GM13977 (cell line): ENCODE data around the gene WBP2.

Experiments
- DNase-seq: peaks from one replicate; pipeline ENCODE4 v3.0.0; 2012; ENCODE audit warnings: low spot score
- CTCF ChIP-seq: IDR thresholded peaks from 2 replicates; pipeline ENCODE4 v1.5.1; 2012; ENCODE audit warnings: mild to moderate bottlenecking, control low read depth; ENCODE audit not compliant: insufficient read depth; ENCODE audit errors: extremely low read depth, missing control alignments
- in situ Hi-C: fragments of 300-500 bp; cut with MboI; formaldehyde crosslinking; loops from one replicate; pipeline ENCODE4 v1.12.0; 2022; ENCODE audit warnings: low sequenced_read_pairs, low pct_unique_long_range_greater_than_20kb, mixed read lengths, inconsistent platforms; ENCODE audit not compliant: unreplicated experiment

The WBP2 gene

DNA sequence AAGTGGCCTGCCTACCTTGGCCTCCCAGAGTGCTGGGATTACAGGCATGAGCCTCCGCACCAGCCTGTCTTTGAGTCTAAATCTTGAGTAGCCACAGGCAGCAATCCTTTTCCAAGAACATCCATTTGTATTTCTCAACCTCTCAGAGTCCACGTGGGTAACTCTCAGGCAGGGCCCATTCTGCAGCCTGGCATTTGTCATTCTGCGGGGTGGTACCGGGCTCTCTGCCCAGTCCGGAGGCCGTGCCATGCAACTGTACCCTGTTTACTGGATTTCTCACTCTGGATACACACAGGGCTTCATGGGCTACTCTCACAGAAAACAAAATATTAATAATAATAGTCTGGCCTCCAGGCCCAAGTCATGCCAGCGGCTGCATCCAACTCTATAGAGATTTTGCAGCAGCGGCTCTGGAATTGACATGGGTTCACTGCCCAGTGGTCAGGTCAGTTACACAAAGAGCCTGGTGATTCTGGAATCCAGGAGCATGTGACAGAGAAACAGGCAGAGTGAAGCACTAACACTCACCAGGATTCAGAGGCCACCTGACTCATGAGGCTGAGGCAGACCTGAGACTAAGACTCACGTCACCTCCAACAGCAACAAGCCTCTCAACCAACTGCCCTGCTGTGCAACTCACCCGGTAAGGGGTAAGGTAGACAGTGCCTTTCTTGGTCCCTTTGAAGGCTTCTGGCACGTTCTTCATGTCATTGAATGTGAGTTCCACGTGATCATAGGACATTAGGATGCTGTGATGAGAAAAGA is 4.0 kb downstream of the WBP2 start:
- DNase-seq = no peak
- in situ Hi-C loops = no loop called here
- no peak for TF ChIP-seq CTCF

DNA sequence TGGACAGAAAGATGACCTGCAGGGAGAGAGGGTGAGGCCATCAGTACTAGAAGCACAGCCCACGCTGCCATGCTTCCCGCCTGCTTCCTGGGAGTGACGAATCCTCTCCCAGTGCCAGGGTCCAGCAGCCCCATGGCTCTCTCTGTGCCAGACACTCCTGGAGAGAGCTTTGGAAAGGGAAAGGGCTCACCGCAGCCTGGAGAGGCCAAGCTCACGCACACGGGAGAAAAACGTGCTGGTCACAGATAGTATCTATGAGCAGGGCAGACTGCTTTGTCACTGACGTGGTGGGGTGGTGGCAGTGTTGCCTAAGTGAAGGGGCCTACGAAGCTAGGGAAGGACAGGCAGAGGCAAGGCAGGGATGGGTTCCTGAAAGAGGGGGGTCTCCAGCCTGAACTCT is 5.4 kb downstream of the WBP2 start:
- DNase-seq = no peak
- in situ Hi-C loops = no loop called here
- no peak for TF ChIP-seq CTCF

DNA sequence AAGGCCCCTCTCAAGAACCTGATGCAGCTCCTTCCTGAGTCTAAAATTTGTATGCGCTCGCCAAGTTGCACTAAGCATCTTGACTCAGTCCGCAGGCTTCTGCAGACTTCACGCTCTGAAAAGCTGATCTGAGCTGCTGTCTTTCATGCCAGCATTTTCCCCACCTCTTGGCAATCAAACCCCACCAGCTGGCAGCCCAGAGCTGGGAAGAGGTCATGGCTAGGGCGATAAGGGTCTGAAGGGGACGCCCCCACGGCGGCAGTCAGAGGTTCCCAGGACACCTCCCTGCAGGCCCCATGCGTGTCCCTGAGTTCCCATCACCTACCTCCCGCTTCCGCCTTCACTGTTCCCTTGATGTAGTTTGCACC is 5.9 kb downstream of the WBP2 start:
- TF ChIP-seq CTCF = no peak
- in situ Hi-C loops = no loop called here
- no peak for DNase-seq

GRCh38 chr17:75848523-75849278 is 6.4 kb downstream of the WBP2 start:
- in situ Hi-C loops = no loop called here
- DNase-seq = peak; percentile 51
- TF ChIP-seq CTCF = peak; percentile 77

GRCh38 chr17:75847614-75848522 is 7.3 kb downstream of the WBP2 start:
- no peak for TF ChIP-seq CTCF
- in situ Hi-C loops = no loop called here
- no peak for DNase-seq
